ENCODE measurements around the gene PICALM.

The PICALM gene

DNA sequence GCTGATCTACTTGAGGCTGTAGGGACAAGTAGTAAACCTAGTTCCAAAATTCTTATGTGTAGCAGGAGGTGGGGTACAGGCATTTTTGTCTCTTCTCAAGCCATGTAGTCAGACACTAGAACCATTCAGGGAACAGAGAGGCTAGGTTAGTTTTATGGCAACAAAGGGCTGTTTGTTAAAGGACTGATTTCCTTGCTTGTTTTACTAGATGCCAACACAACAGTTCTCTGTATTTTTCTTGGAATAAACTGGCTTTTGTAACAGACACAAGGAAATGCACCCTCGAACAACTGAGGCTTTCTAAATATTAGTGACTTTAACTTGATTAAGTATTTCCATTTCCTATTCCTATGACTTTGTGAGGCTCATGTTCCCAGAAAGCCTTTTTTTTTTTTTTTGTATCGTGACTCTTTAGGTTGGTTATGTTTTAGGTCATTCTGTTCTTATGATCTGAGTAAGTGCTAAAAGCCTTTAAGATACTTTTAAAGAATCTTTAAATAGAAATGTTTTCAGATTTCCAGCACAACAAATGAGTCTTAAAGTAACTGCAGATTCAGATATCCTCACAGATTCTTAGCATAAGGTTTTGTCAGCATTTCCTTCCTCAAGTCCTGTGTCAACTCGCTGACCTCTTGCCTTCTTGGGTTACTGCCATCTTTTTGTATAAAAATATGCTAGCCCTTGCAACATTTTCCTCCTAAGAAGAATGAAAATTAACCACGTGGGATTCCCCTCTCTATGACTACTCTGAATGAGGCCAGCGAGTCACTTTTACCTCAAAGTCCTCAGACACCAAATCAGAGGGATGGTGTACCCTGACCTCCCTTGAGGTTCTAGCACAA is 121.2 kb downstream of the PICALM start:
- DNase-seq (ENCODE audit: low read depth) = peak; percentile 96
- TF ChIP-seq, protein P1, sequence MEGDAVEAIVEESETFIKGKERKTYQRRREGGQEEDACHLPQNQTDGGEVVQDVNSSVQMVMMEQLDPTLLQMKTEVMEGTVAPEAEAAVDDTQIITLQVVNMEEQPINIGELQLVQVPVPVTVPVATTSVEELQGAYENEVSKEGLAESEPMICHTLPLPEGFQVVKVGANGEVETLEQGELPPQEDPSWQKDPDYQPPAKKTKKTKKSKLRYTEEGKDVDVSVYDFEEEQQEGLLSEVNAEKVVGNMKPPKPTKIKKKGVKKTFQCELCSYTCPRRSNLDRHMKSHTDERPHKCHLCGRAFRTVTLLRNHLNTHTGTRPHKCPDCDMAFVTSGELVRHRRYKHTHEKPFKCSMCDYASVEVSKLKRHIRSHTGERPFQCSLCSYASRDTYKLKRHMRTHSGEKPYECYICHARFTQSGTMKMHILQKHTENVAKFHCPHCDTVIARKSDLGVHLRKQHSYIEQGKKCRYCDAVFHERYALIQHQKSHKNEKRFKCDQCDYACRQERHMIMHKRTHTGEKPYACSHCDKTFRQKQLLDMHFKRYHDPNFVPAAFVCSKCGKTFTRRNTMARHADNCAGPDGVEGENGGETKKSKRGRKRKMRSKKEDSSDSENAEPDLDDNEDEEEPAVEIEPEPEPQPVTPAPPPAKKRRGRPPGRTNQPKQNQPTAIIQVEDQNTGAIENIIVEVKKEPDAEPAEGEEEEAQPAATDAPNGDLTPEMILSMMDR (IDR thresholded peaks at IDR 0.05; ENCODE audit: low read length, missing control alignments) = no peak
- no peak overlapping the region for H3K4me3 ChIP-seq (replicated peaks; ENCODE audit: low read depth, low read length)

DNA sequence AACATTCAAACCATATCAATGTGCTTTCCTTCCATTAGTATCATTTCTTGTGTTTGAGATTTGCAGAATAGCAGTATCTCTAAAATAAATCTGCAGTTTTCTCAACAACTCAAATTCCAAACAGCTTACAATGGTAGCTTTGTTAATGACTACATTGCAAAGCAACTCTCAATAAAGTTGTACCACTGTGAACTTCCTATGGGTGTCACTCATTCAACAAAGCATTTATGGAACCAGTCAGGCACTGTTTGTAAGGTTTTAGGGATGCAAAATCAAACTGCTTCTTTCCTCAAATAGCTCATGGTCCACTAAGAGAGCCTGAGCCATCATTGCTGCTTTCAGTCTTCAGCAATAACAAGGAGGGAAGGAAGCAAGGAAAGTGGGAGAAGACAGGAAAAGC is 122.7 kb downstream of the PICALM start:
- DNase-seq (ENCODE audit: low read depth) = peak; percentile 52
- TF ChIP-seq, protein P1 (IDR thresholded peaks at IDR 0.05; ENCODE audit: low read length, missing control alignments) = no peak
- no peak overlapping the region for H3K4me3 ChIP-seq (replicated peaks; ENCODE audit: low read depth, low read length)

DNA sequence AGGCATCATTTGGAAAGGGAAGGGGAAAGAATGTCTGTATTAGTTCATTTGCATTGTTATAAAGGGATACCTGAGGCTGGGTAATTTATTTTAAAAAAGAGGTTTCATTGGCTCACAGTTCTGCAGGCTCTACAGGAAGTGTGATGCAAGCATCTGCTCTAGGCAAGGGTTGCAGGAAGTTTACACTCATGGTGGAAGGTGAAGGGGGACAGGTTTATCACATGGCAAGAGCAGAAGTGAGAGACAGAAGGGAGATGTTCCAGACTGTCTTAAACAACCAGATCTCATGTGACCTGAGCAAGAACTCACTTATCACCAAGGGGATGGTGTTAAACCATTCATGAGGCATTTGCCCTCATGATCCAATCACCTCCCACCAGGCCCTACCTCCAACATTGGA is 123.1 kb downstream of the PICALM start:
- H3K4me3 ChIP-seq (replicated peaks; ENCODE audit: low read depth, low read length) = no peak overlapping the region
- TF ChIP-seq, protein P1 (IDR thresholded peaks at IDR 0.05; ENCODE audit: low read length, missing control alignments) = no peak
- no peak for DNase-seq (ENCODE audit: low read depth)

DNA sequence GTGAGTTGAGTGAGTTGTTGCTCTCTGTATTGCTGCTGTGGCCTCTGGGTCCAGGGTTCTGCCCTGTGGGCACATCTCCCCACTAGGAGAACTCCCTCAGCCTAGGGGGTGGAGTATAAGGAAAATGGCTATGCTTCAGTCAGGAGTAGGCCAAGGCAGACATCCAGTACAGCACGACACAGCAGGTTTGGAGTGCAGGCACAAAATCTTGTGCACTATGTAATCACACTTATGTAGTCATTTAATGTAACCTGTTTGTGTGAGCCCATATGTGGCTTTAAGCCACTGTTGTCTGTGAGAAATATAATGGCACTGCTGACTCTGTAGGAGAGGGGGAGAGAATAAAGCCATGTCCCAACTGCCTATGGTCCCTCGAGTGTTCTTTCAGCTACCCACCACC is 123.6 kb downstream of the PICALM start:
- TF ChIP-seq, protein P1 (IDR thresholded peaks at IDR 0.05; ENCODE audit: low read length, missing control alignments) = no peak
- H3K4me3 ChIP-seq (replicated peaks; ENCODE audit: low read depth, low read length) = no peak overlapping the region
- no peak for DNase-seq (ENCODE audit: low read depth)

DNA sequence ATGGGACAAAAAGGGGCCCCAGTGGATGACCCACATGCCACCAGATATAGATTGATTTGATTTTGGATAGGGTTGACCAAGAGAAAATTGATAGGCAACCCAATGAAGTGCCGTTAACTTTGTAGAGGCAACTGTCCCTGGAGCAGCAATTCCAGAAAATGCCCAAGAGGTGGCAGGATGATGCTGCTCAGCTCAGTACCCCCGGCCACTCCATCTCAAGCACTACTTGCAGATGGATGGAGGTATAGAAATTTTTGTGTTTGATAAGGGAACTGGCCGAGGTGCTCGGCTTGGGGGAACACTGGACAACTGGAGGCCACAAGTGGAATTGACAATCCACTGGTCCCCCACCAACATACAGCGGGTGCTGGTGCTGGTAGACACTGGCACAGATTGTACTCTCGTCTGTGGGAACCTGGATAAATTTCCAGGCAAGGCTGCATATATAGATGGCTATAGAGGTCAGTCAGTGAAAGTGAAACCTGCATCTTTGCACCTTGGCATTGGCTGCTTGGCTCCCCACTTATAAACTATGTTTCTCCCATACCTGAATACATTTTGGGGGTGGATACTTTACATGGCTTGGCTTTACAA is 127.4 kb downstream of the PICALM start:
- no peak overlapping the region for H3K4me3 ChIP-seq (replicated peaks; ENCODE audit: low read depth, low read length)
- TF ChIP-seq, protein P1 (IDR thresholded peaks at IDR 0.05; ENCODE audit: low read length, missing control alignments) = peak; percentile 80
- DNase-seq (ENCODE audit: low read depth) = peak; percentile 87

DNA sequence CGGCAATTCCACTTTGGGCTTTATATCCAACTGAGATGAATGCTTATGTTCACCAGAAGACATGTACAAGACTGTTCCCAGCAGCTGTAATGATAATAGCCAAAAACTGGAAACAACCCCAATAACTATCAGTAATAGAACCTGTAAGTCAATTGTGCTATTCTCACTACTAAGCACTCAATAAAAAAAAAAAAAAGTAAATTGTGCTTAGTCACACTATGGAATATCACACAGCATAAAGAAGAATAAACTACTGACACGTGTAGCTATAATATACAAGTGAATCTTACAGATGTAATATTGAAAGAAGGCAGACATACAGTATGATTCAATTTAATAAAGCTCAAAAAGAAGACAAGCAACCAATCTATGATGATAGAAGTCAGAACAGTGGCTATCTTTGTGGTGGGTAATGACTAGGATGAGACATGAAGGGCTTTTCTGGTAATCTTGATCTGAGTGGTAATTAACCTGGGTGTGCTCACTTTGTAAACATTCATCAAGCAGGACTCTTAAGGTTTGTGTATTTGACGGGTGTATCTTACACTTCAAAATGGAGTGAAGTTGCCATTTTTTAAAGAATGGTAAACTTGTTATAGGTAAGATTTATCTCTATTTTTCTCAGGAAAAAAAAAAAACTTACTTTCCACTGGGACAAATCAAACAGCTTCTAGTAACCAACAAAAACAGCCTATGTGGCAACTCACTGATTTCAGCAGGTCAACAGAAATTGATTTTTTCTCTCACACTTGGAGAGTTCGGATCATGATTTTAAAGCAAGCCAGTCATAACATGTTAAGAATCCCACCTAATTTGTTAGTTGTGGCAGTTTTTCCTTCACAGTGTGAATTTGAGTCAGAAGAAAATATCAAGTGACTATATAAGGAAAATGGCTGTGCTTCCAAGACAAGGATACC is 129.5 kb downstream of the PICALM start:
- TF ChIP-seq, protein P1 (IDR thresholded peaks at IDR 0.05; ENCODE audit: low read length, missing control alignments) = no peak
- no peak for DNase-seq (ENCODE audit: low read depth)
- H3K4me3 ChIP-seq (replicated peaks; ENCODE audit: low read depth, low read length) = no peak overlapping the region
